NCI-H1048 (cell line): Measurements from ENCODE around the gene F12.

Experiments used
- DNase-seq: peaks from one replicate; lab custom pipeline; 2025; lab: John Stamatoyannopoulos, UW

The F12 gene

GRCh38 chr5:177412603-177413233 lies 3.4 kb upstream of the F12 start:
- DNase-seq, result no peak

GRCh38 chr5:177410575-177410974 lies 1.2 kb upstream of the F12 start:
- no peak for DNase-seq

DNA sequence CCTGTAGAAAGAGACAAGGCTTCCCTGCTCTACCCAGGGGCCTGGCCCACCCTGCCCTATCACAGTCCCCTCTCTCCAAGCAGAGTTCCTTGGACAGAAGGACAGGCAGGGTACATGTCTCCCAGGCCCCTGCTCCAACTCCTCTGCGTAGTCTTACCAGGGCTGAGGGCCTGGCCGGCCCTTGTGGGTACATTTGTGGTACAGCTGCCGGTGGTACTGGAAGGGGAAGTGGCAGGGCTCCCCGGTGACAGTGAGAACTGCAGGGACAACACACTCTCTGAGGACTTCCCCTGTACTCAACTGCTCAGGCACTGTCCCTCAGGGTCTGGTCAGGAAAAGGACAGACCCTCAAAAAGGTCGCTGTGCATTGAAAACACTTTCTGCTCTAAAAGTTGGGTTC lies 3.6 kb downstream of the F12 start:
- no peak for DNase-seq

DNA sequence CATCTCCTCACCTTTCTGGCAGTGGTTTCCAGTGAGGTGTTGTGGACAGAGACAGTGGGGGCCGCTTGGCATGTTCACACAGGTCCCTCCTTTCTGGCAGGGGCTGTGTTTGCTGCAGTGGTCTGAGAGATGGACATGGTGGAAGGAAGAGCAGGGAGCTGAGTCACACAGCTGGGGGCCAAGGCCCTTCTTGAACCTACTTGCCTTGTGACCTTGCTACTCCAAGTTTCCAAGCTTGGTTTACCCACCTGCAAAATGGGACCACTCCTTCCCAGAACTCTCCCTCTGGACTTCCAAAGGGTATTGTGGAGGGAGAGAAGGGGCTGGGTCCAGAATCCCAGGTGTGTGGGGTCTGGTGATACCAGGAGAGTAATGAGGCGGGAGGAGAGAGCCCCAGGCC lies 4.1 kb downstream of the F12 start:
- DNase-seq, result no peak

DNA sequence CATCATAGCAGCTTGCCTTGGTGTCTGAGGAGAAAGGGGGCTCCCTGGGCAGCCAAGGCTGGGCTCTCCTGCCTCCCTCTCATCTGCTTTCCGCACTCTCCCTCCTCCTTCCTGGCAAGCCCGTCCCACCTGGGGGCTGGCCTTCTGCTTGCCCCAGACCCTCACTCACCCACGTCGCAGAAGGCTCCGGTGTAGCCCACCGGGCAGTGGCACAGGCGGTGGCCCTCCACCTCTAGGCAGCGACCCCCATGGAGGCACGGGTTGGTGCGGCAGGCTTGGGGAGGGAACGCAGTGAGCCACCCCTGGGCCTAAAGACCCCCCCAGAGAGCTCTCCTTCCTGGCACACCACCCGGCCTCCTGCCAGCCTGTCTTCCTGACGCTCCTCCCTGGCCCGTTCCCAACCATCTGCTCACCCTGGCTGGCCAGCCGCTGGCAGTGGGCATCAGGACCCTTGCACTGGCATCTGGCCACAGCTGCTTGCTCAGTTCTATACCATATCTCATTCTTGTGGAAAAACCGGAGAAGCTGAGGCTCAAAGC lies 4.7 kb downstream of the F12 start:
- DNase-seq, result no peak

- DNase-seq, result no peak
Measured at GRCh38 chr5:177403792-177404640, 5.3 kb downstream of the F12 start.

DNA sequence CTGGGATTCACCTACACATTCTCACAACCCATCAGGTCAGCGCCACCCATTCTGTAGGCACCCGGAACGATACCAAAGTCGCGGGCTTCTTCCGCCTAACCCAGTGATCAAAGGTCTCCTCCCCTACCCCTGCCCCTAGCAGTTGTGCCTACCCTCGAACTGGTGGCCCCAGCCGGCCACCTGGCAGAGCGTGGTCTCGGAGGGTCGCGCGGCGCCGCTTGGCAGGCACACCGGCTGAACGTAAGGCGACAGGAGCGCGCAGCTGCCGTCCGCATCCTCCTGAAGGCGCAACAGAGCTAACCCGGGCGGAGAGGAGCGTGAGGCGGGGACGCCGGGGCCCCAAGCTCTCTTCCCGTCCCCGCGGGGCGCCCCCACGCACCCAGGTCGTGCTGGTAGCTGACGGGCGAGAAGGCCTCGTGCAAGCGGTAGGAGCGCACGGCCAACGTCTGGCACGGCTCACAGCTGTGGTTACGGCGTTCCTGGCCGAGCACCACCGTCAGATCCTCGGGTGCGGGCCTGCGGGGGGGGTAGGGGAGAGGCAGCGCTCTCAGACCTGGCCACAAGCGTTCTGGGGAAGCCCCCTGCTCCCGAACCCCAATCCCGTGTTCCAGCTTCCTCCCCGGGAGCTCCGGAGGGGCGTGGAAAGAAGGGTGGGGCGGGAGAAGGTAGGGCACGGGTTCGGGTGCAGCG lies 6.1 kb downstream of the F12 start:
- DNase-seq, result no peak

- DNase-seq, result peak; percentile 75
Measured at GRCh38 chr5:177402271-177403043, 6.9 kb downstream of the F12 start.

- DNase-seq, result no peak
Measured at GRCh38 chr5:177399997-177400868, 9.1 kb downstream of the F12 start, which contains the start of gene PFN3. PFN3 (minus strand) TSS chr5:177400661; CDS start chr5:177400576, 85 bp downstream.

DNA sequence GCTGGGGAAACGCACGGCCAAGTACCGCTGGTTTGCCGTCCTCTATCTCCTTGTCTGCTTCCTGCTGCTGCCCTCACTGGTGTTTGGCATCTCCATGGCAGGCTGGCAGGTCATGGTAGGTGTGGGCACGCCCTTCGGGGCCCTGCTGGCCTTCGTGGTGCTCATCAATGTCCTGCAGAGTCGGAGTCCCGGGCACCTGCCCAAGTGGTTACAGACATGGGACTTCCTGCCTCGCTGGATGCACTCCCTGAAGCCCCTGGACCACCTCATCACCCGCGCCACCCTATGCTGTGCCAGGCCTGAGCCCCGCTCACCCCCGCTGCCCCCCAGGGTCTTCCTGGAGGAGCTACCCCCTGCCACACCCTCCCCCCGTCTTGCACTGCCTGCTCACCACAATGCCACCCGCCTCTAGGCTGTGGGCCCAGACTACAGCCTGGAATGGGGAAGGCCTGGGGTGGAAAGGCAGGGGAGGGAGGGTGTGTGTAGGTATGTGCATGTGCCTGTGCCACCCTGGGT lies 11.4 kb downstream of the F12 start:
- no peak for DNase-seq

DNA sequence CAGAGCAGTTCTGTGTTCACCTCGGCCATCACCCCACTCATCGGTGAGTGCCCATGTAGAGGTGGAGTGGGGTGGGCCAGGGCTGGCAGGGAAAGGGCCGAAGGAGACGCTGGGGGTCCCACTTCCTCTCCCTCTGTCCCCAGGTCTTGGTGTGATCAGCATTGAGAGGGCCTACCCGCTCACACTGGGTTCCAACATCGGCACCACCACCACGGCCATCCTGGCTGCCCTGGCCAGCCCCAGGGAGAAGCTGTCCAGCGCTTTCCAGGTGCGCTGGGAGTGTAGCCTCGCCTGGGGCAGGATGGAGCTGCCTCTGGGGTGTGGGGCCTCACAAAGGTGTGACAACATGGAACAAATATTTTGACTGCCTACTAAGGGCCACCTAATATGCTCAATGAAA lies 12.6 kb downstream of the F12 start:
- no peak for DNase-seq

DNA sequence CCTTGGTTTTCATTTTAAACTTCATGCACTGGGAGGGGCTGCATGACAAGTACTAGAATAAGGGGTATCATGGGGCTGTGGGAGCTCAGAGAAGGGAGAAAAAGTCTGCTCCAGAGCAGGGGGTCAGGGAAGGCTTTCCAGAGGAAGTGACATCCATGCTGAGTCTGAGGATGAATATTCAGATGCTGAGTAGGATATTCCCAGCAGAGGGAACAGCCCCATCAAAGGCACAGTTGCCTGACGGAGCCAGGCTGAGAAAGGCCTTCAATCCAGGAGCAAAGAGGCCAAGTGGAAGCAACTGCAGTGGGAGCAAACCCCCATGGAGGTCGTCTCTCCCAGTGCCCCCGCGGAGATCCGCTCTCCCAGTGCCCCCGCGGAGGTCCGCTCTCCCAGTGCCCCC lies 13.3 kb downstream of the F12 start:
- DNase-seq, result no peak

DNA sequence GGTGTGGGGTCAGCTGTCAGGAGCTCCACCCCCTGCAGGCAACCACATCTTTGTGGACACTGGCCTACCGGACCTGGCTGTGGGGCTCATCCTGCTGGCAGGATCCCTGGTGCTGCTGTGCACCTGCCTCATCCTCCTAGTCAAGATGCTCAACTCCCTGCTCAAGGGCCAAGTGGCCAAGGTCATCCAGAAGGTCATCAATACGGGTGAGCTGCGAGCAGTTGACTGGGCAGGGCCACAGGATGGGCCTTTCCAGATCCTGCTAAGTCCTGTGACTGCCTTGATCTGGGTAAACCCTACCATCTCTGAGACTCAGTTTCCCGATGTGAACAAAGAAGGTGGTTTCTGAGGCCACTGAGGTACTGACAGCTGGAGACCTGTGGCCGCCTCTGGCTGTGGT lies 15.4 kb downstream of the F12 start:
- no peak for DNase-seq

- DNase-seq, result no peak
Measured at GRCh38 chr5:177393206-177393765, 16.1 kb downstream of the F12 start.

DNA sequence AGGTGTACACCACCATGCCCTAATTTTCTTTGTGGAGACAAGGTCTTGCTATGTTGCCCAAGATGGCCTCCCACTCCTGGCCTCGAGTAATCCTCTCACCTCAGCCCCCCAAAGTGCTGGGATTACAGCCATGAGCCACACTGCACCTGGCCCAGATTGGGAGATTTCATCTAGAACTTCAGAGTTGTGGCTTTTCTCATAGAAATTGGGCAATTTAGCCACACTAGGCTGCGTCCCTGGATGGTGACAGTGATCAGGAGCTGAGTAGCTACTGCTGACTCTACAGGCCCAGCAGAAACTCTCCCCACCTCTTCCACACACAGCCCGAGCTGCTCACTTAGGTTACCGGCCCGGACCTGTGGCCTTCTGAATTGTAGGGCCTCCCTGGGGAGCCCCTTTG lies 16.6 kb downstream of the F12 start:
- no peak for DNase-seq

DNA sequence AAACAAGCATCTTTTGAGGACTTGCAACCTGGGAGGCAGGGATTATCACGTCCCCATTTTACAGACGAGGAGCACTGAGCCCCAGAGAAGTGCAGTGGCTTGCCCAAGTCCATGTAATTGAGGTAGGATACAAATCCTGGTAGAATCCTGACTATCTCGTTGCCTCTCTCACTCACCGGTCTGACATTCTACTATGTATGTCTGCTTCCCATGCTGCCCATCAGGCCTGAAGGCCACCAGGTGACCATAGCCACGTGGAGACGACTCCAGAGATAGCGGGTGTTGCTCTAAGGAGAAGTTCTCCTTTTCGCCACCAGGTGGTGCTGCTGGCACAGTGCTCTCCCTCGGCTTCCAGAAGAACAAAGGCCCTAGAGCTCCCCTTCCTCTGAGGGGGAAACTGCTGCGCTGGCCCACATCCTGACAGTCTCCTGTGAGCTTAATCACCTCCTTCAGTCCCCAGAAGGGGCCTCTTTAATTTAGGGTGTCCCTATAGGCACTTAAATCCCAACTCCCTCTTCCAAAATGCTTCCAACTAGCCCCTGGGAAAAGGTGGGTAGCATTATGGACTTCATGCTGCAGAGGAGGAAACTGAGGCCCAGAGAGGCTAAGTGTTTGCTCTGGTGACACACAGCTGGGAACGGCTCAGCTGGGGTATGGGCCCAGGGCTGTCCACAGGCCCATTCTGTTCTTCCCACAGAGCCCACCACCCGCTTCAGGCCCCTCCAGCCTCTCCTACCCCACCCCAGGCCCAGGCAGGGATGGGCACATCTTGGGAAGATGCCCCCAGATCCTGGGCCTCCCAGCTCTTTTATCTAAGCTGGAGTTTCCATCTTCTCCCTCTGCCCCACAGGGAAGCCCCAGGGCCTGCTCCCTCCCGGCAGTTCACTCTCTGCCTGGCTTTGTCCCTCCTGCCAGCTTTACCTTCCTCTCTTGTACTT lies 18.7 kb downstream of the F12 start:
- peak; percentile 70 for DNase-seq

GRCh38 chr5:177389241-177390169 lies 19.9 kb downstream of the F12 start:
- DNase-seq, result no peak

DNA sequence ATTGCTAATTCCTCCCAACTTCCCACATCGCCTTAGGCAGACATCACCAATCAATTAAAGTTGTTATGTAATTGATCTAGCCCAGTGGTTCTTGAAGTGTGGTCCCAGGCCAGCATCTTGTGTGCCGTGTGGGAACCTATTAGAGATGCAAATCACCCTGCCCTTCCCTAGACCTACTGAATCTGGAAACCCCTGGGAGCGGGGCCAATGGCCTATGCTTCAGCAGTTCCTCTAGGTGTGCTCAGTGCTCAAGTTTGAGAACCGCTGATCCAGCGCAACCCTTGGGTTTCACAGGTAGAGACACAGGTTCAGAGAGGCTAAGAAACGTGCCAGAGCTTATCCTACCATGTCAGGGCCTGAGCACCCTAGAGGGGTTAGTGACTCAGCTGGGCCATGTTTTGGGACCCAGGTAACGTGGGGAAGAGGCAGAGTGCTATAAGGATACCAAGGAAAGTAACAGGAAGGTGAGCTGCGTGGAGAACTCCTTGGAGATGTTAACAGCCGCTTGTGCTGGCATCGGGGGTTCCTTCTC lies 20.8 kb downstream of the F12 start:
- no peak for DNase-seq
